ENCODE measurements around the gene SLC25A43. TPM values are rescaled to one million over a fixed set of nuclear protein-coding genes. Genes with fewer than 3 reads are reported as not detected.
A peak's percentile ranks its signal among the peaks of the same experiment; 100 is the strongest.

The SLC25A43 gene
- total RNA-seq, 1 experiment from 2014 or later, result 25.8 TPM

GRCh38 chrX:119467433-119467832 lies 68.3 kb downstream of the SLC25A43 start:
- CTCF ChIA-PET, result interaction anchor here (0.6 kb wide), 1 partner anchor 401 kb away, joined by 11 read pairs; no protein-coding TSS in a partner anchor
- TF ChIP-seq EZH2 (IDR thresholded peaks at IDR 0.05; ENCODE audit: low read length, unreplicated experiment), result no peak
- no peak for TF ChIP-seq CTCF (conservative IDR thresholded peaks at IDR 0.05; ENCODE audit: low read depth, low read length)
- no peak for TF ChIP-seq EZH2phosphoT487 (IDR thresholded peaks at IDR 0.05; ENCODE audit: borderline replicate concordance, low read length)
- Histone ChIP-seq H4K20me1 (ENCODE audit: low read length) (peaks cover 23% of the 10 kb centered on the region), H3K9me2 (replicated peaks; ENCODE audit: low read length) (no peaks in the 10 kb centered on the region), H3K36me3 (ENCODE audit: low read depth, low read length) (peaks cover 25% of the 10 kb centered on the region), H2AFZ (ENCODE audit: low read length) (no peak overlapping the region), H3K27ac (ENCODE audit: low read length) (no peak overlapping the region), H3F3A (ENCODE audit: low read length, unreplicated experiment) (no peaks in the 10 kb centered on the region), H3K27me3 (ENCODE audit: low read length) (no peaks in the 10 kb centered on the region), H3K9ac (ENCODE audit: low read length) (no peak overlapping the region), H3K9me3 (ENCODE audit: low read length) (no peaks in the 10 kb centered on the region), H3K4me1 (ENCODE audit: insufficient read depth, low read length) (peaks cover 8% of the 10 kb centered on the region), H3K4me2 (ENCODE audit: low read length) (peak overlapping the region; percentile 99; the same call in 1 of the 2 replicates), H3K4me3 (ENCODE audit: low read length) (no peak overlapping the region), H3K79me2 (ENCODE audit: low read length) (peaks cover 21% of the 10 kb centered on the region)
- no TSS peak for BruUV-seq (replicated peaks)
- ATAC-seq (no peak), DNase-seq (no peak)
- intact Hi-C loops (cut with micrococcal nuclease), result loop anchor here (5.0 kb wide), 1 partner anchor 55 kb away; no protein-coding TSS in a partner anchor
- POLR2A ChIA-PET (ENCODE audit: unreplicated experiment), result no interaction called here

GRCh38 chrX:119467842-119468550 lies 68.9 kb downstream of the SLC25A43 start, which contains the start of gene SLC25A5:
SLC25A5 (plus strand) TSS chrX:119468444; CDS start chrX:119468516, 72 bp downstream.
- Histone ChIP-seq H3K27me3 (ENCODE audit: low read length) (no peaks in the 10 kb centered on the region), H3K9me3 (ENCODE audit: low read length) (no peaks in the 10 kb centered on the region), H2AFZ (ENCODE audit: low read length) (peak within 1 kb of the TSS; percentile 74), H3K36me3 (ENCODE audit: low read depth, low read length) (peaks cover 25% of the 10 kb centered on the region), H3K9me2 (replicated peaks; ENCODE audit: low read length) (no peaks in the 10 kb centered on the region), H3K4me1 (ENCODE audit: insufficient read depth, low read length) (peaks cover 8% of the 10 kb centered on the region), H3K27ac (ENCODE audit: low read length) (peak within 1 kb of the TSS; percentile 72), H3K9ac (ENCODE audit: low read length) (peak within 1 kb of the TSS; percentile 99), H4K20me1 (ENCODE audit: low read length) (peaks cover 23% of the 10 kb centered on the region), H3K4me2 (ENCODE audit: low read length) (peak within 1 kb of the TSS; percentile 99), H3F3A (ENCODE audit: low read length, unreplicated experiment) (no peaks in the 10 kb centered on the region), H3K79me2 (ENCODE audit: low read length) (peaks cover 21% of the 10 kb centered on the region), H3K4me3 (ENCODE audit: low read length) (peak within 1 kb of the TSS; percentile 98)
- intact Hi-C loops (cut with micrococcal nuclease), result loop anchor here (5.0 kb wide), 1 partner anchor 56 kb away; no protein-coding TSS in a partner anchor
- TF ChIP-seq CTCF (conservative IDR thresholded peaks at IDR 0.05; ENCODE audit: low read depth, low read length) (no peak), EZH2phosphoT487 (IDR thresholded peaks at IDR 0.05; ENCODE audit: borderline replicate concordance, low read length) (no peak), EZH2 (IDR thresholded peaks at IDR 0.05; ENCODE audit: low read length, unreplicated experiment) (no peak)
- CTCF ChIA-PET, result interaction anchor here (0.6 kb wide), 1 partner anchor 513 kb away, joined by 8 read pairs; no protein-coding TSS in a partner anchor
- BruUV-seq (replicated peaks), result no TSS peak
- POLR2A ChIA-PET (ENCODE audit: unreplicated experiment), result interaction anchor here (0.6 kb wide), 3 partner anchors 19 to 584 kb away, joined by 3 to 7 read pairs (median 4); no protein-coding TSS in a partner anchor
- ATAC-seq (peak; percentile 92), DNase-seq (peak; percentile 89)

Measured in PC-3 (cell line).